22Rv1 (cell line): Measurements from ENCODE around the gene DIP2C.
"Not testable (repeated sequence)": the region's sequence is repeated elsewhere in the genome, so short reads cannot be mapped to it uniquely, and the experiment has no call there.

Source experiments
- ZFX ChIP-seq: fragments of 450-650 bp; IDR thresholded peaks from 2 replicates; pipeline ENCODE4 v1.6.1; 2017; ENCODE audit warnings: antibody characterized with exemption, borderline replicate concordance
- TF ChIP-seq, protein P1 (sequence below): fragments of 450-650 bp; IDR thresholded peaks from 2 replicates; pipeline ENCODE4 v1.5.1; 2017; ENCODE audit warnings: mild to moderate bottlenecking

DNA sequence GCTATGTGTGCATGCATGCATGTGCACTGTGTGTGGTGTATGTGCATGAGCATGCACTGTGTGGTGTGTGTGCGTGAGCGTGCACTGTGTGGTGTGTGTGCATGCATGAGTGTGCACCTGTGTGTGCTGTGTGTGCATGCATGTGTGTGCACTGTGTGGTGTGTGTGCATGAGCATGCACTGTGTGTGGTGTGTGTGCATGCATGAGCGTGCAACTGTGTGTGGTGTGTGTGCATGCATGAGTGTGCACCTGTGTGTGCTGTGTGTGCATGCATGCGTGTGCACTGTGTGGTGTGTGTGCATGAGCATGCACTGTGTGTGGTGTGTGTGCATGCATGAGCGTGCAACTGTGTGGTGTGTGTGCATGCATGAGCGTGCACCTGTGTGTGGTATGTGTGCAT, 10.7 kb upstream of the DIP2C start:
- TF ChIP-seq, protein P1, sequence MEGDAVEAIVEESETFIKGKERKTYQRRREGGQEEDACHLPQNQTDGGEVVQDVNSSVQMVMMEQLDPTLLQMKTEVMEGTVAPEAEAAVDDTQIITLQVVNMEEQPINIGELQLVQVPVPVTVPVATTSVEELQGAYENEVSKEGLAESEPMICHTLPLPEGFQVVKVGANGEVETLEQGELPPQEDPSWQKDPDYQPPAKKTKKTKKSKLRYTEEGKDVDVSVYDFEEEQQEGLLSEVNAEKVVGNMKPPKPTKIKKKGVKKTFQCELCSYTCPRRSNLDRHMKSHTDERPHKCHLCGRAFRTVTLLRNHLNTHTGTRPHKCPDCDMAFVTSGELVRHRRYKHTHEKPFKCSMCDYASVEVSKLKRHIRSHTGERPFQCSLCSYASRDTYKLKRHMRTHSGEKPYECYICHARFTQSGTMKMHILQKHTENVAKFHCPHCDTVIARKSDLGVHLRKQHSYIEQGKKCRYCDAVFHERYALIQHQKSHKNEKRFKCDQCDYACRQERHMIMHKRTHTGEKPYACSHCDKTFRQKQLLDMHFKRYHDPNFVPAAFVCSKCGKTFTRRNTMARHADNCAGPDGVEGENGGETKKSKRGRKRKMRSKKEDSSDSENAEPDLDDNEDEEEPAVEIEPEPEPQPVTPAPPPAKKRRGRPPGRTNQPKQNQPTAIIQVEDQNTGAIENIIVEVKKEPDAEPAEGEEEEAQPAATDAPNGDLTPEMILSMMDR, result not testable (repeated sequence)
- not testable (repeated sequence) for TF ChIP-seq ZFX
